ENCODE results near the gene ILF2. TPM values are rescaled to one million over a fixed set of nuclear protein-coding genes. Genes with fewer than 3 reads are reported as not detected.

ILF2 gene
- total RNA-seq, 2 experiments from 2014 or later, result 140 to 147 TPM

DNA sequence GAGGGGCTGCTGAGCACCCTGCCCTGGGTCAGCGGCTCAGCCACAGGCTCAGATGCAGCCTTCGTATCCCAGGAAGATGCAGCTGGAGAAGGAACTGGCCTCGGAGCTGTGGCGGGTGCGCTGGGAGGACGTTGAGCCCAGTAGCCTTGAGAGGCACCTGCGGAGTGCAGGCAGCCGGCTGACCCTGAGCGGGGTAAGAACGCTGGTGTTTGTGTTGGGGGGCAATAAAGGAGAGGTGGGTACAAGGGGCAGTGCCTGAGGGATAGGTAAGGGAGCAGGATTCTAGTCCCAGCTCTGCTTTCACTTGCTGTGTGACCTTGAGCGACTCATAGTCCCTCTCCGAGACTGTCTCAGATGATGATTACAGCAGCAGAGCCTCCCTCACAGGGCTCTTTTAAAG lies 14.1 kb upstream of the ILF2 start:
- H3K27ac ChIP-seq (ENCODE audit: low read depth in 1 of 2, low read length in 2 of 2), result no peak overlapping the region
- H3K27me3 ChIP-seq (ENCODE audit: control insufficient read depth in 1 of 2, insufficient read depth in 2 of 2, low read length in 2 of 2), result peaks cover 13 to 23% of the 10 kb centered on the region in 2 experiments
- no peak for ATAC-seq (ENCODE audit: poor library complexity)
- H3K36me3 ChIP-seq (ENCODE audit: insufficient read depth, low read length), result no peaks in the 10 kb centered on the region
- ChIA-PET CTCF (no interaction called here), POLR2A (no interaction called here)
- no peaks in the 10 kb centered on the region for H3K9me3 ChIP-seq (ENCODE audit: control insufficient read depth in 1 of 2, insufficient read depth in 1 of 2, low read length in 2 of 2)
- DNase-seq, result no peak
- no peak overlapping the region for H3K4me3 ChIP-seq (ENCODE audit: low read length)
- H3K9me3 Mint-ChIP-seq, result no peaks in the 10 kb centered on the region
- peaks cover under 1% of the 10 kb centered on the region for H3K4me1 ChIP-seq (ENCODE audit: insufficient read depth, low read length)
- H3K4me3 Mint-ChIP-seq, result no peak overlapping the region
- no peaks in the 10 kb centered on the region for H3K36me3 Mint-ChIP-seq (ENCODE audit: low read depth)
- intact Hi-C loops (cut with DNase I, micrococcal nuclease), result no loop called here
- TF ChIP-seq CTCF (IDR thresholded peaks at IDR 0.05), result no peak
- H3K4me1 Mint-ChIP-seq (ENCODE audit: low read depth), result peaks cover 1% of the 10 kb centered on the region
- no peak overlapping the region for H3K27ac Mint-ChIP-seq
- peaks cover 38% of the 10 kb centered on the region for H3K27me3 Mint-ChIP-seq

- H3K4me3 ChIP-seq (ENCODE audit: low read length), result no peak overlapping the region
- ChIA-PET POLR2A (no interaction called here), CTCF (no interaction called here)
- peaks cover 18 to 33% of the 10 kb centered on the region in 2 experiments for H3K27me3 ChIP-seq (ENCODE audit: control insufficient read depth in 1 of 2, insufficient read depth in 2 of 2, low read length in 2 of 2)
- no peaks in the 10 kb centered on the region for H3K36me3 ChIP-seq (ENCODE audit: insufficient read depth, low read length)
- intact Hi-C loops (cut with DNase I, micrococcal nuclease), result no loop called here
- H3K27ac ChIP-seq (ENCODE audit: low read depth in 1 of 2, low read length in 2 of 2), result no peak overlapping the region
- Mint-ChIP-seq H3K27me3 (peaks cover 43% of the 10 kb centered on the region), H3K4me1 (ENCODE audit: low read depth) (peaks cover 5% of the 10 kb centered on the region), H3K36me3 (ENCODE audit: low read depth) (no peaks in the 10 kb centered on the region), H3K4me3 (no peak overlapping the region), H3K9me3 (no peaks in the 10 kb centered on the region), H3K27ac (no peak overlapping the region)
- ATAC-seq (ENCODE audit: poor library complexity) (no peak), DNase-seq (no peak)
- TF ChIP-seq CTCF (IDR thresholded peaks at IDR 0.05), result no peak
- peaks cover 11% of the 10 kb centered on the region for H3K4me1 ChIP-seq (ENCODE audit: insufficient read depth, low read length)
- H3K9me3 ChIP-seq (ENCODE audit: control insufficient read depth in 1 of 2, insufficient read depth in 1 of 2, low read length in 2 of 2), result no peaks in the 10 kb centered on the region
Measured at GRCh38 chr1:153683854-153684253, 13.1 kb upstream of the ILF2 start.

- CTCF ChIA-PET, result no interaction called here
- Mint-ChIP-seq H3K36me3 (ENCODE audit: low read depth) (no peaks in the 10 kb centered on the region), H3K27me3 (peaks cover 54% of the 10 kb centered on the region), H3K27ac (no peak overlapping the region), H3K4me3 (no peak overlapping the region), H3K4me1 (ENCODE audit: low read depth) (peaks cover 16% of the 10 kb centered on the region), H3K9me3 (no peaks in the 10 kb centered on the region)
- no peak for TF ChIP-seq CTCF (IDR thresholded peaks at IDR 0.05)
- ATAC-seq (ENCODE audit: poor library complexity) (no peak), DNase-seq (no peak)
- Histone ChIP-seq H3K36me3 (ENCODE audit: insufficient read depth, low read length) (no peaks in the 10 kb centered on the region), H3K9me3 (ENCODE audit: control insufficient read depth in 1 of 2, insufficient read depth in 1 of 2, low read length in 2 of 2) (no peaks in the 10 kb centered on the region), H3K27ac (ENCODE audit: low read depth in 1 of 2, low read length in 2 of 2) (no peak overlapping the region), H3K4me1 (ENCODE audit: insufficient read depth, low read length) (peaks cover 23% of the 10 kb centered on the region), H3K4me3 (ENCODE audit: low read length) (no peak overlapping the region), H3K27me3 (ENCODE audit: control insufficient read depth in 1 of 2, insufficient read depth in 2 of 2, low read length in 2 of 2) (peaks cover 26 to 44% of the 10 kb centered on the region in 2 experiments)
- POLR2A ChIA-PET, result no interaction called here
- intact Hi-C loops (cut with DNase I, micrococcal nuclease), result no loop called here
Measured at GRCh38 chr1:153682730-153683129, 11.9 kb upstream of the ILF2 start.
